Suprapubic skin (tissue), 3 donors: ENCODE results near the gene BRAT1.

Source experiments
- CTCF ChIP-seq, 2 donors: fragments of 200-600 bp in 1 of 2; fragments of 450-650 bp in 1 of 2; sonication (generic) in 1 of 2; IDR thresholded peaks; one replicate each; pipeline ENCODE4 v1.5.1; 2016 to 2019; ENCODE audit warnings: antibody characterized with exemption in 2 of 2, mild to moderate bottlenecking in 1 of 2, moderate library complexity in 1 of 2
- EP300 ChIP-seq: sonication (generic); formaldehyde crosslinking; IDR thresholded peaks from one replicate; pipeline ENCODE4 v1.6.1; 2017; ENCODE audit warnings: antibody characterized with exemption
- POLR2A ChIP-seq, 2 donors: fragments of 450-650 bp; IDR thresholded peaks; one replicate each; pipeline ENCODE4 v1.6.1; 2017; ENCODE audit warnings: antibody characterized with exemption in 2 of 2, mild to moderate bottlenecking in 2 of 2, moderate library complexity in 2 of 2

- TF ChIP-seq CTCF (IDR thresholded peaks at IDR 0.05) = no peak
- TF ChIP-seq POLR2A (IDR thresholded peaks at IDR 0.05) = no peak
- TF ChIP-seq EP300 = no peak
Measured at GRCh38 chr7:2587778-2588177, 32.5 kb upstream of the BRAT1 start.
